Measurements from ENCODE around the gene MARCOL. TPM values are rescaled to one million over a fixed set of nuclear protein-coding genes. Genes with fewer than 3 reads are reported as not detected.

MARCOL gene
- not detected for polyA plus RNA-seq (ENCODE audit: low read depth in 6 of 6)

DNA sequence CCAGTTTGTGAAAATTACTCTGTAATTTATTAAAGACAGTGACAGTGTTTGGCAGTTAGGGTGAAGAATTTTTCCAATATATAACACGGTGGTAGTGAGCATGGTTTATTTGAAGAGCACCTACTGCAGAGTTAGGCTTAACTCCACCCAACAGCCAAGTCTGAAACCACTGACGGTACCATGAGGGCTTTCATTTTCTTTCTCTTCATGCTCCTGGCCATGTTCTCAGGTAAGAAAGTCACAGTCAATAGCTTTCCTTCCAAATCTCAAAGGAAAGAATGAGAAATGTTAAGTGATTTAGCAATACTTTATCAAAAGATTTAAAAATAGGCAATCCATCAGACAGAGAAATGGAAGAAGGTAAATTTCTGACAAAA is at the start of gene MARCOL:
Gene MARCOL, plus strand, starts transcription at position 108 of the 377 bp plus-strand sequence. Its CDS starts 73 bp downstream, at position 181.
- no peaks in the 10 kb centered on the region for H3K27me3 Mint-ChIP-seq
- H3K27ac Mint-ChIP-seq, result no peak within 1 kb of the TSS
- no peaks in the 10 kb centered on the region for H3K4me1 Mint-ChIP-seq
- ATAC-seq (ENCODE audit: low read depth in 2 of 2) (no peak), DNase-seq (no peak)
- peaks cover 0 to 5% (median 0%) of the 10 kb centered on the region in 7 donors for H3K9me3 Mint-ChIP-seq
- no peak within 1 kb of the TSS for H3K4me3 Mint-ChIP-seq
- H3K36me3 Mint-ChIP-seq, result no peaks in the 10 kb centered on the region

DNA sequence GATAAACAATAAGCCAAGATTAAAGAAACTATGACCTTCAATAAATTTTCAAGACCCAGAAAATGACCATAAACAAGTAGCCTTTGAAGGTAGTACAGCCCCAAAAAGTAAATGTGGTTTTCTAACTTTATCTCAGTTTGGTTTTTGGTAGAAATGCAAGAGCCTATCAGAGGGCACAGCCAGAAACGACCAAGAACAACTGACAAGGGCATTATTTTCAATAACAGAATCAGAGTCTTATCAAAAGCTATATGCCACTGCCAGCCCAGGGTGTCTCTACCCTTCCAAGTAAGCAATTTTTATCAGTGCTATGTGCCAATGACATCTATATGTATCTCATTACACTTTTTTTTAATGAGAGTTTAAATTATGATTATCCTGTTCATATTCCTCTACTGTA is 47.3 kb upstream of the MARCOL start:
- ATAC-seq (ENCODE audit: low read depth in 2 of 2) (no peak), DNase-seq (no peak)
- H3K27me3 Mint-ChIP-seq, result peaks cover 0 to 8% (median 8%) of the 10 kb centered on the region in 3 donors
- no peaks in the 10 kb centered on the region for H3K36me3 Mint-ChIP-seq
- no peaks in the 10 kb centered on the region for H3K9me3 Mint-ChIP-seq
- no peaks in the 10 kb centered on the region for H3K4me1 Mint-ChIP-seq
- no peak overlapping the region for H3K27ac Mint-ChIP-seq
- no peak overlapping the region for H3K4me3 Mint-ChIP-seq

DNA sequence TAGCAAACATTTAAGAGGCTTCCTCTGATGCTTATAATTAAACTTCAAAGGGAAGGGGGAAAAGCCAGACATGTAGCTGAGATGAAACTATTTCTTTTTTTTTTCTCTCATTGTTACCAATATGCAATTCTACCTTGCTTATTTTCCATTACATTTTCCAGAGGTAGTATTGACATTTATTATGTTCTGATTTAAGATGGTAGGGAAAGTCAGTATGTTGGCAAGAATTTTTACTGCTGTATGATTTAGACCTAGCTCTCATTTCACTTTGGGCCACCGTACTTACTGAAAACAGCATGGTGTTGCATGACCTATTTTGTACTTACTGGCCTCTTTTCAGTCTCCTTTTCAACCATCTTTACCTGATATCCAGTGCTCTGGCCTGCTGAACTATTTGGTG is 45.1 kb upstream of the MARCOL start:
- ATAC-seq (ENCODE audit: low read depth in 2 of 2), result no peak
- H3K4me3 Mint-ChIP-seq, result no peak overlapping the region
- no peaks in the 10 kb centered on the region for H3K27me3 Mint-ChIP-seq
- H3K27ac Mint-ChIP-seq, result no peak overlapping the region
- no peak for DNase-seq
- H3K9me3 Mint-ChIP-seq, result no peaks in the 10 kb centered on the region
- H3K4me1 Mint-ChIP-seq, result no peaks in the 10 kb centered on the region
- H3K36me3 Mint-ChIP-seq, result no peaks in the 10 kb centered on the region

GRCh38 chr5:148201151-148201550 is 37.2 kb upstream of the MARCOL start:
- Mint-ChIP-seq H3K27ac (no peak overlapping the region), H3K4me3 (no peak overlapping the region), H3K4me1 (peaks cover 0 to 3% (median 0%) of the 10 kb centered on the region in 3 donors), H3K9me3 (no peaks in the 10 kb centered on the region), H3K27me3 (peaks cover 0 to 11% (median 0%) of the 10 kb centered on the region in 3 donors), H3K36me3 (no peaks in the 10 kb centered on the region)
- no peak for ATAC-seq (ENCODE audit: low read depth in 2 of 2)
- DNase-seq, result no peak

DNA sequence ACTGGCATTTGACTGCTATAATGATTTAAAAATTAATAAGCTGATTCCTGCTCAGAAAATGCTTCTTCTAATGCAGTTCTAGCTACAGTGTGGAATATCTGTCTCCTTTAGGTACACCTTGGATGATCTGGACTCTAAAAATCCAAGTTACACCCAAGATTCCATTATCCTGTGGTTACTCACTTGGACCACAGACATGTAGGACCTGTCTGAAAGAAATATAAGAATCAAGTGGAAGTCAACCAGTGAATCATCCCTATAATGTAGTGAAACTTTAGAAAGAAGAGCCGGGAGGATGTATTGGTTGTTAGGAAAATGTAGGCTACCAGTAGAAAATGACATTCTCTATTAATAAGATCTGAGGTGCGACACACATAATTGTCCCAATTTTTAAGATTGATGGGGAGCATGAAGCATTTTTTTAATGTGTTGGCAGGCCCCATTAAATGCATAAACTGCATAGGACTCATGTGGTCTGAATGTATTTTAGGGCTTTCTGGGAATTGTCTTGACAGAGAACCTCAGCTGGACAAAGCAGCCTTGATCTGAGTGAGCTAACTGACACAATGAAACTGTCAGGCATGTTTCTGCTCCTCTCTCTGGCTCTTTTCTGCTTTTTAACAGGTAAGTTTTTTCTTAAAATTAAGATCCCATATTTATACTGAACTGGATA is 35.7 kb upstream of the MARCOL start, which contains the start of gene SPINK6:
Gene SPINK6, plus strand, starts transcription at position 512 of the 673 bp plus-strand sequence. Its CDS starts 55 bp downstream, at position 567.
- Mint-ChIP-seq H3K27ac (no peak within 1 kb of the TSS), H3K9me3 (no peaks in the 10 kb centered on the region), H3K27me3 (peaks cover 0 to 11% (median 0%) of the 10 kb centered on the region in 3 donors), H3K4me3 (no peak within 1 kb of the TSS), H3K36me3 (no peaks in the 10 kb centered on the region), H3K4me1 (peaks cover 0 to 3% (median 0%) of the 10 kb centered on the region in 3 donors)
- no peak for ATAC-seq (ENCODE audit: low read depth in 2 of 2)
- DNase-seq, result no peak

DNA sequence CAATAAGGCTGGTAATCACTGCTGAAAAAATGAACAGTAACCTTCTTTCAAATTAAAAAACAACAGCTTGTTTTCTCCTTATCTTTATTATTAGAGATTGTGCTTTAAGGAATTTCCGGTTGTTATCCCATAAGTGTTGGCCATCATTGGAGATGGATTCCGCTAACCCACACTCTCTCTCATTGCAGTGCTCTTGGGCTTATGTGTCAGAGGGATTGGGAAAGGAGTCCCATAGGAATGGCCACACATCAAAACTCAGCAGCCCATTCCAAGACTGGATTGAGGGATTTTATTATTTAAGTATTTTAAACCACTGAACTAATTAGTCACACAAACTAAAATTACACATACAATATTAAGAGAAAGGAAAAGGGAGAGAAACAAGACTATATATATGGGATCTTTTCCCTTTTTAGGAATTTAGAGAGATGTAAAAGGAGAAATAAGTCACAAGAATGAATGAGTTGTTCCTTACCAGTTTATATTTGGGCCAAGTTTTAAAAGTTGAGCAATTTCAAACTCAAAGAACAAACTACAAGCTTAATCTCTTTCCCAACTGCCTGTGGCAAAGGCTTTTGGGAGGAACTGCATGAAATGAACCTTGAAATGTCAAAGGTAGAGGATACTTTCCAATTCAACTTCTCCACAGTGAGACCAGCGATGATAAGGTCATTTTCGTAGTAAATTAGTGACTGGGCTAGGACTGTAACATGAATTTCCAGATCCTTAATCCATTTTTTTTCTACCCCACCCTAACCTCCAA is 33.1 kb upstream of the MARCOL start:
- peaks cover 0 to 6% (median 0%) of the 10 kb centered on the region in 3 donors for H3K27me3 Mint-ChIP-seq
- H3K4me3 Mint-ChIP-seq, result no peak overlapping the region
- ATAC-seq (ENCODE audit: low read depth in 2 of 2) (no peak), DNase-seq (no peak)
- H3K27ac Mint-ChIP-seq, result no peak overlapping the region
- H3K4me1 Mint-ChIP-seq, result peaks cover 0 to 3% (median 0%) of the 10 kb centered on the region in 3 donors
- H3K36me3 Mint-ChIP-seq, result no peaks in the 10 kb centered on the region
- no peaks in the 10 kb centered on the region for H3K9me3 Mint-ChIP-seq

GRCh38 chr5:148205865-148206264 is 32.5 kb upstream of the MARCOL start:
- no peak for ATAC-seq (ENCODE audit: low read depth in 2 of 2)
- Mint-ChIP-seq H3K27me3 (peaks cover 0 to 6% (median 0%) of the 10 kb centered on the region in 3 donors), H3K36me3 (no peaks in the 10 kb centered on the region), H3K27ac (no peak overlapping the region), H3K4me1 (peaks cover 0 to 3% (median 0%) of the 10 kb centered on the region in 3 donors), H3K4me3 (no peak overlapping the region), H3K9me3 (no peaks in the 10 kb centered on the region)
- DNase-seq, result no peak

DNA sequence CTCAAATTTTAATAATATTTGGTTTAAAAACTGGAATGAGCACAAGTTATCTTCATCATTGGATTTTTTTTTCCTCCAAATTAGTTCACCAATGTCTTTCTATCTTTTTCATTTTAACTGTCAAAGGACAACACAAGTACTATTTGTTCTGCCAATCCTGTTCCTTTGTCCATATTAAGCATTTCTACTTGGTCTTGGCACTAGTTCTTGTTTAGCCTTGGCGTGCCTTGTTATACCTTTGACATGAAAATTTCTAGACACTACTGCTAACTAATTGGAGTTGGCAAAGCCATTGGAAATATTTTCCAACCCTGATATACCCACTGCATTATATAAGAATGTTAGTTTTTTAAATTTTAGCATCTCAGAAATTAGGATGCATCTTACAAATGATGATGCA is 31.7 kb upstream of the MARCOL start:
- no peak for ATAC-seq (ENCODE audit: low read depth in 2 of 2)
- no peaks in the 10 kb centered on the region for H3K9me3 Mint-ChIP-seq

GRCh38 chr5:148208226-148208625 is 30.1 kb upstream of the MARCOL start:
- H3K4me1 Mint-ChIP-seq, result no peaks in the 10 kb centered on the region
- ATAC-seq (ENCODE audit: low read depth in 2 of 2) (no peak), DNase-seq (no peak)
- no peaks in the 10 kb centered on the region for H3K36me3 Mint-ChIP-seq
- no peaks in the 10 kb centered on the region for H3K9me3 Mint-ChIP-seq
- no peak overlapping the region for H3K27ac Mint-ChIP-seq
- H3K27me3 Mint-ChIP-seq, result peaks cover 0 to 4% (median 3%) of the 10 kb centered on the region in 3 donors
- no peak overlapping the region for H3K4me3 Mint-ChIP-seq

More for the DNA sequence above, 31.7 kb upstream of the MARCOL start:
- Mint-ChIP-seq H3K27ac (no peak overlapping the region), H3K36me3 (no peaks in the 10 kb centered on the region), H3K4me3 (no peak overlapping the region), H3K4me1 (no peaks in the 10 kb centered on the region), H3K27me3 (peaks cover 0 to 3% (median under 1%) of the 10 kb centered on the region in 3 donors)
- no peak for DNase-seq

- no peak overlapping the region for H3K27ac Mint-ChIP-seq
- no peaks in the 10 kb centered on the region for H3K4me1 Mint-ChIP-seq
- no peaks in the 10 kb centered on the region for H3K36me3 Mint-ChIP-seq
- H3K27me3 Mint-ChIP-seq, result peaks cover 0 to 4% (median 3%) of the 10 kb centered on the region in 3 donors
- no peak overlapping the region for H3K4me3 Mint-ChIP-seq
- H3K9me3 Mint-ChIP-seq, result no peaks in the 10 kb centered on the region
- ATAC-seq (ENCODE audit: low read depth in 2 of 2), result no peak
- DNase-seq, result no peak
These were observed 29.1 kb upstream of the MARCOL start for GRCh38 chr5:148209151-148209770.

DNA sequence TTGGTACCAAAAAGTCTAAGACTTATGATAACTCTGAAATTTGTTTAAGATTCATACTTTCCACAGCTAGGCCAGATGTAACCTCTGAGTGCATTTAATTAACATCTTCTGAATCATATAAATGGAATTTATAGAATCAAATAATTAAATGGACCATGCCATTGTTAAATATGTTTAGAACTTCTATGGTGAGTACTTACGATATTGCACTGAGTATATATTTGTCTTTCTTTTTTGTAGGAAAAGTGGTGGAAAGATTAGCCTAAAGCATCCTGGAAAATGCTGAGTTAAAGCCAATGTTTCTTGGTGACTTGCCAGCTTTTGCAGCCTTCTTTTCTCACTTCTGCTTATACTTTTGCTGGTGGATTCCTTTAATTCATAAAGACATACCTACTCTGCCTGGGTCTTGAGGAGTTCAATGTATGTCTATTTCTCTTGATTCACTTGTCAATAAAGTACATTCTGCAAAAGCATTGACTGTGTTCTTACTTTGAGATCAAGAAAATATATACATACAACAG is 23.6 kb upstream of the MARCOL start:
- Mint-ChIP-seq H3K27me3 (peaks cover 0 to 4% (median 3%) of the 10 kb centered on the region in 3 donors), H3K9me3 (peaks cover 0 to 4% (median 0%) of the 10 kb centered on the region in 7 donors), H3K4me3 (no peak overlapping the region), H3K27ac (no peak overlapping the region), H3K36me3 (no peaks in the 10 kb centered on the region), H3K4me1 (no peaks in the 10 kb centered on the region)
- ATAC-seq (ENCODE audit: low read depth in 2 of 2), result no peak
- DNase-seq, result no peak

GRCh38 chr5:148221508-148221907 is 16.8 kb upstream of the MARCOL start:
- Mint-ChIP-seq H3K27me3 (peaks cover 0 to 14% (median 5%) of the 10 kb centered on the region in 3 donors), H3K4me3 (no peak overlapping the region), H3K27ac (no peak overlapping the region), H3K9me3 (peaks cover 0 to 4% (median 2%) of the 10 kb centered on the region in 7 donors), H3K4me1 (no peaks in the 10 kb centered on the region), H3K36me3 (no peaks in the 10 kb centered on the region)
- DNase-seq (no peak), ATAC-seq (ENCODE audit: low read depth in 2 of 2) (no peak)

- H3K27me3 Mint-ChIP-seq, result peaks cover 0 to 16% (median 11%) of the 10 kb centered on the region in 3 donors
- H3K36me3 Mint-ChIP-seq, result no peaks in the 10 kb centered on the region
- DNase-seq (no peak), ATAC-seq (ENCODE audit: low read depth in 2 of 2) (no peak)
- no peaks in the 10 kb centered on the region for H3K4me1 Mint-ChIP-seq
- H3K9me3 Mint-ChIP-seq, result peaks cover 0 to 3% (median 0%) of the 10 kb centered on the region in 7 donors
- no peak overlapping the region for H3K4me3 Mint-ChIP-seq
- H3K27ac Mint-ChIP-seq, result no peak overlapping the region
These were observed 14.1 kb upstream of the MARCOL start for GRCh38 chr5:148224117-148224742.

Data from naive B cell (primary cell).